Heart left ventricle (tissue), 13 donors: ENCODE data around the gene SMYD1.

Experiments
- CTCF ChIP-seq, 12 donors: fragments of 200-600 bp; sonication (generic) in 4 of 12; IDR thresholded peaks; one replicate each; pipeline versions ENCODE4 v1.5.0 to v1.8.0; 2018 to 2022; ENCODE audit warnings: antibody characterized with exemption in 12 of 12, mild to moderate bottlenecking in 5 of 12
- POLR2A ChIP-seq, 2 donors: fragments of 450-650 bp; IDR thresholded peaks; one replicate each; pipeline ENCODE4 v1.6.1; 2017; ENCODE audit warnings: antibody characterized with exemption in 2 of 2, mild to moderate bottlenecking in 2 of 2, moderate library complexity in 2 of 2
- donor health status: ischemic (EF 13 %, LVEDD 7.1; RV severe dilation, severe dysfunction).
- donor health status: DM: no; HTN: yes; CAD: no.
- donor health status: DM: no; HTN: no; CAD: no.
- donor health status: ischemic (EF 25% LVEDD 6.9; RV normal size, moderate dysfunction).
- donor health status: ischemic (EF 25% LVEDD 5.7; RV mildly dilated, moderate dysfunction).
- donor health status: ischemic (EF 35%, LVEDD 5.7; RV mildly dilated, moderate dysfunction).
- donor health status: nonischemic (EF 11% LVEDD 7.7; RV severe dilation, severe dysfunction).
- donor health status: DM: yes; HTN: yes; CAD: no.
- donor health status: PGD.
- donor health status: ischemic (EF 29% LVEDD 5.4; RV normal size, mild dysfunction).
- donor health status: nonischemic (EF 23%, LVEDD 6.1; RV moderate dilation, normal function).

GRCh38 chr2:88137833-88138232, 70.2 kb downstream of the SMYD1 start:
- TF ChIP-seq CTCF (IDR thresholded peaks at IDR 0.05) = no peak
- no peak for TF ChIP-seq POLR2A (IDR thresholded peaks at IDR 0.05)
